Choroid plexus epithelial cell (primary cell): ENCODE measurements around the gene LCT.
"Not testable (repeated sequence)": the region's sequence is repeated elsewhere in the genome, so short reads cannot be mapped to it uniquely, and the experiment has no call there.

Source experiments
- DNase-seq: peaks from one replicate; pipeline ENCODE4 v3.0.0-alpha.2; 2010; ENCODE audit warnings: low read depth
- H3K4me3 ChIP-seq: 2 replicates; pipeline ENCODE4 v1.5.1; 2011; ENCODE audit warnings: low read depth, mild to moderate bottlenecking, control low read depth, low read length, moderate library complexity
- CTCF ChIP-seq: conservative IDR thresholded peaks from 2 replicates; pipeline ENCODE4 v1.5.1; 2011; ENCODE audit warnings: low read depth, mild to moderate bottlenecking, control low read depth, inconsistent platforms, low read length, moderate library complexity

The LCT gene

GRCh38 chr2:135836596-135837270 is at the start of gene LCT:
TSS of gene LCT (minus strand) at chr2:135837184. CDS start at chr2:135837169, 15 bp downstream.
- no peak for TF ChIP-seq CTCF
- no peak for DNase-seq
- no peak within 1 kb of the TSS for H3K4me3 ChIP-seq

- TF ChIP-seq CTCF: no peak
- H3K4me3 ChIP-seq: no peak overlapping the region
- DNase-seq: no peak
These were observed 48.7 kb upstream of the LCT start for GRCh38 chr2:135885709-135886108.

- no peak overlapping the region for H3K4me3 ChIP-seq
- TF ChIP-seq CTCF: no peak
- DNase-seq: no peak
These were observed 45.4 kb upstream of the LCT start for GRCh38 chr2:135882415-135882814.

GRCh38 chr2:135876770-135877169 is 39.8 kb upstream of the LCT start:
- not testable (repeated sequence) for DNase-seq
- H3K4me3 ChIP-seq: peak overlapping the region; percentile 38

- TF ChIP-seq CTCF: no peak
- peak; percentile 100 for DNase-seq
These were observed 39.2 kb upstream of the LCT start, which contains the start of gene MCM6 for GRCh38 chr2:135876066-135876711. TSS of gene MCM6 (minus strand) at chr2:135876443. CDS start at chr2:135876365, 78 bp downstream.

GRCh38 chr2:135875491-135876065 is 38.6 kb upstream of the LCT start:
- peak; percentile 76 for DNase-seq
- TF ChIP-seq CTCF: no peak
- peak overlapping the region; percentile 76 for H3K4me3 ChIP-seq

More at GRCh38 chr2:135876066-135876711, 39.2 kb upstream of the LCT start, which contains the start of gene MCM6:
- H3K4me3 ChIP-seq: peak within 1 kb of the TSS; percentile 76

- TF ChIP-seq CTCF: no peak
- H3K4me3 ChIP-seq: peak overlapping the region; percentile 76
- DNase-seq: no peak
These were observed 37.9 kb upstream of the LCT start for GRCh38 chr2:135874777-135875365.
